Astrocyte of the spinal cord (primary cell): ENCODE measurements around the gene ARHGEF40.

Source experiments
- DNase-seq: peaks from one replicate; pipeline ENCODE4 v3.0.0; 2011; ENCODE audit warnings: low read depth, low spot score
- H3K4me3 ChIP-seq: 2 replicates; pipeline ENCODE4 v1.5.1; 2011; ENCODE audit warnings: low read depth, mild to moderate bottlenecking, low read length, moderate library complexity
- in situ Hi-C: cut with HindIII; loops from 2 replicates; pipeline ENCODE4 v1.10.0; 2017; ENCODE audit warnings: low sequenced_read_pairs
- TF ChIP-seq, protein P1 (sequence below): IDR thresholded peaks from 2 replicates; pipeline ENCODE4 v1.5.1; 2012; ENCODE audit warnings: low read depth, mild to moderate bottlenecking, low read length, inconsistent platforms

The ARHGEF40 gene

GRCh38 chr14:21118933-21119332 lies 48.8 kb downstream of the ARHGEF40 start:
- H3K4me3 ChIP-seq, result no peak overlapping the region
- in situ Hi-C loops, result no loop called here
- no peak for DNase-seq
- TF ChIP-seq, protein P1, sequence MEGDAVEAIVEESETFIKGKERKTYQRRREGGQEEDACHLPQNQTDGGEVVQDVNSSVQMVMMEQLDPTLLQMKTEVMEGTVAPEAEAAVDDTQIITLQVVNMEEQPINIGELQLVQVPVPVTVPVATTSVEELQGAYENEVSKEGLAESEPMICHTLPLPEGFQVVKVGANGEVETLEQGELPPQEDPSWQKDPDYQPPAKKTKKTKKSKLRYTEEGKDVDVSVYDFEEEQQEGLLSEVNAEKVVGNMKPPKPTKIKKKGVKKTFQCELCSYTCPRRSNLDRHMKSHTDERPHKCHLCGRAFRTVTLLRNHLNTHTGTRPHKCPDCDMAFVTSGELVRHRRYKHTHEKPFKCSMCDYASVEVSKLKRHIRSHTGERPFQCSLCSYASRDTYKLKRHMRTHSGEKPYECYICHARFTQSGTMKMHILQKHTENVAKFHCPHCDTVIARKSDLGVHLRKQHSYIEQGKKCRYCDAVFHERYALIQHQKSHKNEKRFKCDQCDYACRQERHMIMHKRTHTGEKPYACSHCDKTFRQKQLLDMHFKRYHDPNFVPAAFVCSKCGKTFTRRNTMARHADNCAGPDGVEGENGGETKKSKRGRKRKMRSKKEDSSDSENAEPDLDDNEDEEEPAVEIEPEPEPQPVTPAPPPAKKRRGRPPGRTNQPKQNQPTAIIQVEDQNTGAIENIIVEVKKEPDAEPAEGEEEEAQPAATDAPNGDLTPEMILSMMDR, result no peak

DNA sequence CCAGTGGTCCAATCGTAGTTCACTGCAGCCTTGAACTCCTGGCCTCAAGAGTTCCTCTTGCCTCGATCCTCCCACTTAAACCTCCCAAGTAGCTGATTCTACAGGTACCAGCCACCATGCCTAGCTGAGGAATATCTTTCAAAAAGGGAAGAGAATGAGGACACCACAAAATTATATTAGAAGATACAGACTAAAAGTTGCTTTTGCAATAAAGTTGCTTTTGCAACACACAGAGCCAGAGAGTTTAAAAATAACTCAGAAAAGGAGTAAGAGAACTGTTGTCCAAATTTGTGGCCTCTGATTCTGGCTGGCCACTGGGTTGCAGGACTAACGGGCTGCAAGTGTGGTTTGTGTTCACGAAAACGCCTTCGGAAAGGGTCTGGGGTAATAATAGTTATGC lies 50.6 kb downstream of the ARHGEF40 start:
- in situ Hi-C loops, result no loop called here

GRCh38 chr14:21121122-21121521 lies 51.0 kb downstream of the ARHGEF40 start:
- no peak overlapping the region for H3K4me3 ChIP-seq
- TF ChIP-seq, protein P1, result no peak
- in situ Hi-C loops, result no loop called here
- DNase-seq, result no peak

More for the DNA sequence above, 50.6 kb downstream of the ARHGEF40 start:
- TF ChIP-seq, protein P1, result no peak
- H3K4me3 ChIP-seq, result no peak overlapping the region
- DNase-seq, result no peak

DNA sequence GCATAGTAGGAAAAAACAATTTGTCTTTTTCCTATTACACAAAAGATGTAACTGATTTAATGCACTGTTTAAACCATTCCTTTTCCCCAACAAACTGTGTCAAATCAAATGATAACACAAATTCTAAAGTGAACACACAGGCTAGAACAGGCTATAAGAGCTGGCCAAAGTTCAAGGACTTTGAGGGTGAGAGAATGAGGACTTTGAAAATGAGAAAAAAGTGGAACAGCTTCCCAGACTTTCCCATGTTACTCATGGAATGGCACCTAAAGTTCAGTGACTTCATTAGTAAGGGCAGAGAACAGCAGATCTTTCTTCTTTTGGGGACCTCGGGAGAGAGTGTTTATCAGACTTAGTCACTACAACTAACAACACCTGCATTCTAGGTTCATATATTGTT lies 53.3 kb downstream of the ARHGEF40 start:
- TF ChIP-seq, protein P1, result no peak
- in situ Hi-C loops, result no loop called here
- no peak for DNase-seq
- no peak overlapping the region for H3K4me3 ChIP-seq

DNA sequence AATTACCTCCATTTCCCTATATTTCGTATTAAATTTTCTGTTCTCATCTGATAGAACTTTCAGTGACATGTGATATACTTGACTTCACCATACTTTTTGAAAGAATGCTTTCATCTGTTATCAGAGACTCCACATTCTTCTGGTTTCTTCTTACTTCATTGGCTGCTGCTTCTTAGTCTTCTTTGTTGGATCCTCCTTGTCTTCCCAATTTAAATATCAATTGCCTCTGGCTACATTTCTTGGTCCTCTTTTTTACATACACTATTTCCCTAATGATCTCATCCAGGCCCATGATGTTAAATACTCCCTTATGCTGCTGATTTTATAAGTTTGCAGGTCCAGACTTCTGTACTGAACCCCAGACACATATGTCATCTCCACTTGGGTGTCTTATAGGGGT lies 63.8 kb downstream of the ARHGEF40 start:
- H3K4me3 ChIP-seq, result no peak overlapping the region
- TF ChIP-seq, protein P1, result no peak
- DNase-seq, result no peak
- in situ Hi-C loops, result no loop called here

DNA sequence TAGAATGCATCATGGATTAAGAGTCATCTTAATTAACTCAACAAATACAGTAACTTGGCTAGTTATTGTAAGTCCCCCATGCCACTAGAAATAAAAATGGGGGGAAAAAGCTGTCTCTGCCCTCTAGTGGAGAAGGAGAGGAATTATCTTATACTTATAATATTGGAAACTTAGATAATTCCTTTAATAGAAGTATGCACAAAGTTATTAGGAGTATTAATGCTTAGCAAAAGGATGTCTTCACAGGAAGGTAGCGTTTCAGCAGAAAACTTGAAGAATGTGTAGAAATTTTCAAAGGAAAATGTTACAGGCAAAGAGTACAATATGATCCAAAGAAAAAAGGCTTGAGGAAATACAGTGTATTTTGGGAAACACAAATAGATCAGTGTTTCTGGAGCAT lies 65.9 kb downstream of the ARHGEF40 start:
- TF ChIP-seq, protein P1, result peak; percentile 67
- peak; percentile 11 for DNase-seq
- in situ Hi-C loops, result no loop called here
- H3K4me3 ChIP-seq, result no peak overlapping the region
